OCI-LY1 (cell line): ENCODE results near the gene SLC25A34.

Experiments
- CTCF ChIP-seq: fragments of 200-600 bp; sonication (generic), shearing (Covaris generic); IDR thresholded peaks from 2 replicates; pipeline ENCODE4 v1.5.1; 2017; ENCODE audit warnings: mild to moderate bottlenecking, antibody characterized with exemption, low read length, moderate library complexity, mixed read lengths
- EZH2 ChIP-seq: fragments of 200-600 bp; sonication (generic), shearing (Covaris generic); IDR thresholded peaks from 2 replicates; pipeline ENCODE4 v1.8.0; 2017; ENCODE audit warnings: borderline replicate concordance, mixed run types, mild to moderate bottlenecking, antibody characterized with exemption, low read length, moderate library complexity, mixed read lengths

DNA sequence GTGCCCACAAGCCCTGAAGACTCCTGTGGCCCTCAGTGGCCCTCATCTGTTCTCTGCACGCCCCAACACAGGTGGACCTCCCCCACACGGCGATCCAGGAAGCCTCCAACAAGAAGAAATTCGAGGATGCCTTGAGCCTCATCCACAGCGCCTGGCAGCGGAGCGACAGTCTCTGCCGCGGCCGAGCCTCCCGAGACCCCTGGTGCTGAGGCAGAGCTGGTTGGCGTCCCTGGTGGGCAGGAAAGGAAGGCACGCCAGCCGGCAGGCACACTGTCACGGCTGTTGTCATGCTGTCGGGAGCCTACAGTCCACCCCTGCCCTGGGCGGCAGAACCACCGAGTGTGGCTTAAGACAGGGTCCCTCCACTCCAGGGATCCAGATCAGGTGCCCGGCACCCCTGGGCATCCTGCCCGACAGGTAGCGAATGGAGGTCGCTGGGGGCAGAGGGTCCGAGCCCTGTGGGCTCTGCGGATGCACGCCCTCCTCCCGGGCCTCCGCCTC lies 2.3 kb upstream of the SLC25A34 start:
- TF ChIP-seq EZH2 (no peak), CTCF (no peak)
